ENCODE results near the gene SKIC8. TPM values are rescaled to one million over a fixed set of nuclear protein-coding genes. Genes with fewer than 3 reads are reported as not detected.
A peak's percentile ranks its signal among the peaks of the same experiment; 100 is the strongest.

SKIC8 gene
- total and polyA plus RNA-seq, 2 of the 13 experiments (the other 11 are each of a cell fraction or from before 2014, with no cell fraction given): 69.5 to 70.6 TPM

DNA sequence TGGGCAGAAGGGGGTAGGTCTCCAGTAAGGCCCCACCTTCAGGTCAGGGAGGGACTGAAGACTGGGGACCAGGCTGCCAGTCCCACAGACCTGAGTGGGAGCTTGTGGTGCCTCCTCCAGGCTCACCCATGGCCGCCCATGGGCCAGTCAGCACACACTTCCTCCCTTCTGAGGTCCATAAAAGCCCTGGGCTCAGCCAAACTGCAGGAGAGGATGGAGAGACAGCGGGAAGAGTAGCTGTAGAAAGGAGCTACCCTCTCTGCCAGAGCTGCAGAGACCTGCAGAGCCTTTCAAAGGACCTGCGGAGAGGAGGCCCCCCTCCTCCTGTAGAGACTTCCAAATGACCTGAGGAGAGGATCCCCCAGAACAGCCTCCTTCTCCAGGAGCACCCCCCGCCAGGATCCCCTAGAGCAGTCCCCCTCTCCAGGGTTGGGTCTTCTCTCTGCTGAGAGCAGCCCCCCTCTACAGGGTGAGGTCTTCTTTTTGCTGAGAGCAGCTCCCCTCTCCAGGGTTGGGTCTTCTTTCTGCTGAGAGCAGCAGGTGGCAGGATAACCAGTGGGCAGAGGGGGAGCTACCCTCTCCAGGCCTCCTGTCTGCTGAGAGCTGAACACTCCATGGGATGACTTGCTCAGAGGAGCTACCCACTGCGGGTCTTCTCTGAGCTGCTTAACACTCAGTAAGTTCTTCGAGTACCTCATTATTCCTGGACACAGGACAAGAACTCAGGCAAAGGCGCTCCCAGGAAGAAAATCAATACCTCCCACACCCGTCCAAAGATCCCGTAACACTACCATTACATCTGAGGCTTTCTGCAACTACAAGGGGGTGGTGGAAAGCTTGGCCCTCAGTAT, 5.0 kb upstream of the SKIC8 start (continued):
- TF ChIP-seq, protein P1, sequence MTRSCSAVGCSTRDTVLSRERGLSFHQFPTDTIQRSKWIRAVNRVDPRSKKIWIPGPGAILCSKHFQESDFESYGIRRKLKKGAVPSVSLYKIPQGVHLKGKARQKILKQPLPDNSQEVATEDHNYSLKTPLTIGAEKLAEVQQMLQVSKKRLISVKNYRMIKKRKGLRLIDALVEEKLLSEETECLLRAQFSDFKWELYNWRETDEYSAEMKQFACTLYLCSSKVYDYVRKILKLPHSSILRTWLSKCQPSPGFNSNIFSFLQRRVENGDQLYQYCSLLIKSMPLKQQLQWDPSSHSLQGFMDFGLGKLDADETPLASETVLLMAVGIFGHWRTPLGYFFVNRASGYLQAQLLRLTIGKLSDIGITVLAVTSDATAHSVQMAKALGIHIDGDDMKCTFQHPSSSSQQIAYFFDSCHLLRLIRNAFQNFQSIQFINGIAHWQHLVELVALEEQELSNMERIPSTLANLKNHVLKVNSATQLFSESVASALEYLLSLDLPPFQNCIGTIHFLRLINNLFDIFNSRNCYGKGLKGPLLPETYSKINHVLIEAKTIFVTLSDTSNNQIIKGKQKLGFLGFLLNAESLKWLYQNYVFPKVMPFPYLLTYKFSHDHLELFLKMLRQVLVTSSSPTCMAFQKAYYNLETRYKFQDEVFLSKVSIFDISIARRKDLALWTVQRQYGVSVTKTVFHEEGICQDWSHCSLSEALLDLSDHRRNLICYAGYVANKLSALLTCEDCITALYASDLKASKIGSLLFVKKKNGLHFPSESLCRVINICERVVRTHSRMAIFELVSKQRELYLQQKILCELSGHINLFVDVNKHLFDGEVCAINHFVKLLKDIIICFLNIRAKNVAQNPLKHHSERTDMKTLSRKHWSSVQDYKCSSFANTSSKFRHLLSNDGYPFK (CRISPR knock-in tag; IDR thresholded peaks at IDR 0.05; ENCODE audit: borderline replicate concordance): peak; percentile 61; the same call in 1 of the 2 replicates
- TF ChIP-seq ZNF335 (CRISPR knock-in tag; IDR thresholded peaks at IDR 0.05) (no peak), GABPB1 (CRISPR knock-in tag; IDR thresholded peaks at IDR 0.05) (0 out of 2 replicates have a peak, but pooled peaks have one; percentile 12), NKX3-1 (CRISPR knock-in tag; IDR thresholded peaks at IDR 0.05) (no peak), KLF6 (CRISPR knock-in tag; IDR thresholded peaks at IDR 0.05) (no peak), NR2F1 (CRISPR knock-in tag; IDR thresholded peaks at IDR 0.05) (no peak), ZNF780A (CRISPR knock-in tag; IDR thresholded peaks at IDR 0.05) (no peak), ZFYVE20 (CRISPR knock-in tag; IDR thresholded peaks at IDR 0.05; ENCODE audit: borderline replicate concordance, low read depth) (no peak), PLRG1 (conservative IDR thresholded peaks at IDR 0.05) (no peak), ZMYM3 (CRISPR knock-in tag; IDR thresholded peaks at IDR 0.05) (no peak), TOE1 (CRISPR knock-in tag; IDR thresholded peaks at IDR 0.05) (no peak), ZNF20 (CRISPR knock-in tag; IDR thresholded peaks at IDR 0.05) (no peak), NCOA5 (CRISPR knock-in tag; IDR thresholded peaks at IDR 0.05) (no peak), PHF20 (CRISPR knock-in tag; IDR thresholded peaks at IDR 0.05) (no peak), PHB2 (IDR thresholded peaks at IDR 0.05; ENCODE audit: partially characterized antibody) (no peak), NFE2 (CRISPR knock-in tag; IDR thresholded peaks at IDR 0.05) (no peak)
- TF ChIP-seq, protein P2, sequence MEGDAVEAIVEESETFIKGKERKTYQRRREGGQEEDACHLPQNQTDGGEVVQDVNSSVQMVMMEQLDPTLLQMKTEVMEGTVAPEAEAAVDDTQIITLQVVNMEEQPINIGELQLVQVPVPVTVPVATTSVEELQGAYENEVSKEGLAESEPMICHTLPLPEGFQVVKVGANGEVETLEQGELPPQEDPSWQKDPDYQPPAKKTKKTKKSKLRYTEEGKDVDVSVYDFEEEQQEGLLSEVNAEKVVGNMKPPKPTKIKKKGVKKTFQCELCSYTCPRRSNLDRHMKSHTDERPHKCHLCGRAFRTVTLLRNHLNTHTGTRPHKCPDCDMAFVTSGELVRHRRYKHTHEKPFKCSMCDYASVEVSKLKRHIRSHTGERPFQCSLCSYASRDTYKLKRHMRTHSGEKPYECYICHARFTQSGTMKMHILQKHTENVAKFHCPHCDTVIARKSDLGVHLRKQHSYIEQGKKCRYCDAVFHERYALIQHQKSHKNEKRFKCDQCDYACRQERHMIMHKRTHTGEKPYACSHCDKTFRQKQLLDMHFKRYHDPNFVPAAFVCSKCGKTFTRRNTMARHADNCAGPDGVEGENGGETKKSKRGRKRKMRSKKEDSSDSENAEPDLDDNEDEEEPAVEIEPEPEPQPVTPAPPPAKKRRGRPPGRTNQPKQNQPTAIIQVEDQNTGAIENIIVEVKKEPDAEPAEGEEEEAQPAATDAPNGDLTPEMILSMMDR (CRISPR knock-in tag; IDR thresholded peaks at IDR 0.05): peak; percentile 6; the same call in 1 of the 2 replicates
- TF ChIP-seq, protein P3, sequence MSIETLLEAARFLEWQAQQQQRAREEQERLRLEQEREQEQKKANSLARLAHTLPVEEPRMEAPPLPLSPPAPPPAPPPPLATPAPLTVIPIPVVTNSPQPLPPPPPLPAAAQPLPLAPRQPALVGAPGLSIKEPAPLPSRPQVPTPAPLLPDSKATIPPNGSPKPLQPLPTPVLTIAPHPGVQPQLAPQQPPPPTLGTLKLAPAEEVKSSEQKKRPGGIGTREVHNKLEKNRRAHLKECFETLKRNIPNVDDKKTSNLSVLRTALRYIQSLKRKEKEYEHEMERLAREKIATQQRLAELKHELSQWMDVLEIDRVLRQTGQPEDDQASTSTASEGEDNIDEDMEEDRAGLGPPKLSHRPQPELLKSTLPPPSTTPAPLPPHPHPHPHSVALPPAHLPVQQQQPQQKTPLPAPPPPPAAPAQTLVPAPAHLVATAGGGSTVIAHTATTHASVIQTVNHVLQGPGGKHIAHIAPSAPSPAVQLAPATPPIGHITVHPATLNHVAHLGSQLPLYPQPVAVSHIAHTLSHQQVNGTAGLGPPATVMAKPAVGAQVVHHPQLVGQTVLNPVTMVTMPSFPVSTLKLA (IDR thresholded peaks at IDR 0.05): no peak
- TF ChIP-seq, protein P4, sequence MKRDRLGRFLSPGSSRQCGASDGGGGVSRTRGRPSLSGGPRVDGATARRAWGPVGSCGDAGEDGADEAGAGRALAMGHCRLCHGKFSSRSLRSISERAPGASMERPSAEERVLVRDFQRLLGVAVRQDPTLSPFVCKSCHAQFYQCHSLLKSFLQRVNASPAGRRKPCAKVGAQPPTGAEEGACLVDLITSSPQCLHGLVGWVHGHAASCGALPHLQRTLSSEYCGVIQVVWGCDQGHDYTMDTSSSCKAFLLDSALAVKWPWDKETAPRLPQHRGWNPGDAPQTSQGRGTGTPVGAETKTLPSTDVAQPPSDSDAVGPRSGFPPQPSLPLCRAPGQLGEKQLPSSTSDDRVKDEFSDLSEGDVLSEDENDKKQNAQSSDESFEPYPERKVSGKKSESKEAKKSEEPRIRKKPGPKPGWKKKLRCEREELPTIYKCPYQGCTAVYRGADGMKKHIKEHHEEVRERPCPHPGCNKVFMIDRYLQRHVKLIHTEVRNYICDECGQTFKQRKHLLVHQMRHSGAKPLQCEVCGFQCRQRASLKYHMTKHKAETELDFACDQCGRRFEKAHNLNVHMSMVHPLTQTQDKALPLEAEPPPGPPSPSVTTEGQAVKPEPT (CRISPR knock-in tag; IDR thresholded peaks at IDR 0.05; ENCODE audit: low read depth): no peak
